Endodermal cell (in vitro differentiated cells): Measurements from ENCODE around the gene NNT. TPM values are rescaled to one million over a fixed set of nuclear protein-coding genes. Genes with fewer than 3 reads are reported as not detected.
"Not testable (repeated sequence)": the region's sequence is repeated elsewhere in the genome, so short reads cannot be mapped to it uniquely, and the experiment has no call there.

Experiments
- DNase-seq: peaks from one replicate; pipeline ENCODE4 v3.0.0-alpha.2; 2017
- H3K27ac ChIP-seq: 2 replicates; pipeline ENCODE4 v1.5.1; 2013; ENCODE audit warnings: mild to moderate bottlenecking, low read depth, low read length, moderate library complexity
- H3K27me3 ChIP-seq: 2 replicates; pipeline ENCODE4 v1.6.1; 2013; ENCODE audit warnings: mild to moderate bottlenecking, low read length, moderate library complexity; ENCODE audit not compliant: insufficient read depth, control insufficient read depth, poor library complexity, severe bottlenecking
- H3K36me3 ChIP-seq: 2 replicates; pipeline ENCODE4 v1.7.0; 2013; ENCODE audit warnings: mild to moderate bottlenecking, low read length, moderate library complexity; ENCODE audit not compliant: control insufficient read depth, insufficient read depth
- H3K4me1 ChIP-seq: one replicate; pipeline ENCODE4 v1.7.0; 2013; ENCODE audit warnings: low read length; ENCODE audit not compliant: control insufficient read depth, insufficient read depth
- H3K4me3 ChIP-seq: 2 replicates; pipeline ENCODE4 v1.5.1; 2013; ENCODE audit warnings: mild to moderate bottlenecking, low read length, moderate library complexity
- H3K9ac ChIP-seq: 2 replicates; pipeline ENCODE4 v1.6.1; 2013; ENCODE audit warnings: mild to moderate bottlenecking, low read length, moderate library complexity; ENCODE audit not compliant: poor library complexity, severe bottlenecking; ENCODE audit errors: extremely low read depth
- H3K9me3 ChIP-seq: 2 replicates; pipeline ENCODE4 v1.6.1; 2013; ENCODE audit warnings: mild to moderate bottlenecking, low read length, moderate library complexity; ENCODE audit not compliant: control insufficient read depth
- H3K27ac Mint-ChIP-seq: 2 replicates; pipeline ENCODE4 v1.8.0; 2020; ENCODE audit warnings: mixed read lengths
- H3K27me3 Mint-ChIP-seq: 2 replicates; pipeline ENCODE4 v1.8.0; 2021; ENCODE audit warnings: mild to moderate bottlenecking, mixed read lengths; ENCODE audit not compliant: insufficient read depth
- H3K36me3 Mint-ChIP-seq: 2 replicates; pipeline ENCODE4 v1.8.0; 2020; ENCODE audit warnings: low read depth, mixed read lengths
- H3K4me1 Mint-ChIP-seq: 2 replicates; pipeline ENCODE4 v1.8.0; 2020; ENCODE audit warnings: mixed read lengths
- H3K4me3 Mint-ChIP-seq: 2 replicates; pipeline ENCODE4 v1.8.0; 2020; ENCODE audit warnings: mild to moderate bottlenecking, moderate library complexity, mixed read lengths
- H3K9me3 Mint-ChIP-seq: 2 replicates; pipeline ENCODE4 v1.8.0; 2020; ENCODE audit warnings: mild to moderate bottlenecking, mixed read lengths
- CTCF ChIP-seq: fragments of 200-600 bp; sonication (generic); conservative IDR thresholded peaks from 2 replicates; pipeline ENCODE4 v1.5.0; 2021; ENCODE audit warnings: antibody characterized with exemption, mild to moderate bottlenecking
- WGBS, 2 experiments: methylation state at CpG; one replicate each; pipeline versions ENCODE4 v1.1.5 to v1.1.7; 2013; ENCODE audit warnings: missing lambda C conversion rate in 2 of 2, mixed read lengths in 1 of 2; ENCODE audit not compliant: insufficient coverage in 1 of 2, insufficient read length in 1 of 2; 5-methylcytosine and 5-hydroxymethylcytosine counted together
- total RNA-seq, 2 donors: library from RNA; stranded (reverse); fragmentation: NEBNext Ultra II Directional in 1 of 2; extraction: Animal tissue kit (Norgen Biotek cat#: 25700) in 1 of 2; gene quantifications; 2 replicates in 1 of 2; 3 replicates in 1 of 2; pipeline ENCODE4 v1.2.1, GENCODE V29; 2021

The NNT gene
- total RNA-seq, 2 donors from 2014 or later = 27.5 to 27.9 TPM

GRCh38 chr5:43704243-43704642 is 101.3 kb downstream of the NNT start:
- 96 to 97% methylated on average over 4 of the region's 4 CpGs for WGBS, 2 experiments
- no peaks in the 10 kb centered on the region for H3K27me3 ChIP-seq
- H3K4me3 ChIP-seq = no peak overlapping the region
- H3K9ac ChIP-seq = no peak overlapping the region
- Mint-ChIP-seq H3K4me1 (peaks cover 5% of the 10 kb centered on the region), H3K27ac (no peak overlapping the region), H3K36me3 (peaks cover 23% of the 10 kb centered on the region), H3K27me3 (no peaks in the 10 kb centered on the region), H3K9me3 (no peaks in the 10 kb centered on the region), H3K4me3 (no peak overlapping the region)
- DNase-seq = no peak
- no peaks in the 10 kb centered on the region for H3K4me1 ChIP-seq
- TF ChIP-seq CTCF = no peak
- peaks cover 28% of the 10 kb centered on the region for H3K36me3 ChIP-seq
- H3K27ac ChIP-seq = no peak overlapping the region
- H3K9me3 ChIP-seq = no peaks in the 10 kb centered on the region

- H3K9ac ChIP-seq, H3K27ac ChIP-seq, H3K27me3 Mint-ChIP-seq, H3K9me3 ChIP-seq, H3K27me3 ChIP-seq, H3K27ac Mint-ChIP-seq, H3K4me3 ChIP-seq, H3K4me1 ChIP-seq, DNase-seq, H3K9me3 Mint-ChIP-seq, H3K4me1 Mint-ChIP-seq, H3K4me3 Mint-ChIP-seq: not testable (repeated sequence)
- peaks cover 28% of the 10 kb centered on the region for H3K36me3 ChIP-seq
- H3K36me3 Mint-ChIP-seq = peaks cover 17% of the 10 kb centered on the region
- WGBS, 2 experiments = 100% methylated on average over 1 of the region's 1 CpG; no CpG with 5 or more reads in 1 of the 2 experiments
Measured at GRCh38 chr5:43706576-43706975, 103.6 kb downstream of the NNT start.

- no peak for TF ChIP-seq CTCF
- Mint-ChIP-seq H3K27ac (no peak overlapping the region), H3K4me3 (no peak overlapping the region), H3K9me3 (peaks cover 9% of the 10 kb centered on the region), H3K27me3 (no peaks in the 10 kb centered on the region), H3K36me3 (peaks cover 3% of the 10 kb centered on the region), H3K4me1 (no peaks in the 10 kb centered on the region)
- no peak overlapping the region for H3K9ac ChIP-seq
- DNase-seq = no peak
- H3K4me1 ChIP-seq = no peaks in the 10 kb centered on the region
- H3K9me3 ChIP-seq = no peaks in the 10 kb centered on the region
- no peaks in the 10 kb centered on the region for H3K36me3 ChIP-seq
- H3K27me3 ChIP-seq = no peaks in the 10 kb centered on the region
- WGBS, 2 experiments = 93% methylated on average over 3 to 6 of the region's 6 CpGs
- no peak overlapping the region for H3K4me3 ChIP-seq
- no peak overlapping the region for H3K27ac ChIP-seq
Measured at GRCh38 chr5:43711496-43711895, 108.5 kb downstream of the NNT start.

- Mint-ChIP-seq H3K27ac (no peak overlapping the region), H3K36me3 (no peaks in the 10 kb centered on the region), H3K27me3 (no peaks in the 10 kb centered on the region), H3K9me3 (peaks cover 9% of the 10 kb centered on the region), H3K4me1 (no peaks in the 10 kb centered on the region), H3K4me3 (no peak overlapping the region)
- H3K36me3 ChIP-seq = no peaks in the 10 kb centered on the region
- no peak overlapping the region for H3K27ac ChIP-seq
- WGBS, 2 experiments = 91 to 100% methylated on average over 3 of the region's 3 CpGs
- H3K4me1 ChIP-seq = no peaks in the 10 kb centered on the region
- TF ChIP-seq CTCF = no peak
- DNase-seq = no peak
- no peaks in the 10 kb centered on the region for H3K27me3 ChIP-seq
- H3K9ac ChIP-seq = no peak overlapping the region
- no peak overlapping the region for H3K4me3 ChIP-seq
- H3K9me3 ChIP-seq = no peaks in the 10 kb centered on the region
Measured at GRCh38 chr5:43712081-43712480, 109.1 kb downstream of the NNT start.

GRCh38 chr5:43719783-43720182 is 116.8 kb downstream of the NNT start:
- 100% methylated on average over 2 of the region's 3 CpGs; no CpG with 5 or more reads in 1 of the 2 experiments for WGBS, 2 experiments
- H3K4me3 ChIP-seq, H3K9me3 ChIP-seq, H3K9ac ChIP-seq, H3K27me3 ChIP-seq, H3K27ac ChIP-seq, H3K4me1 ChIP-seq, H3K4me1 Mint-ChIP-seq, H3K36me3 ChIP-seq, H3K36me3 Mint-ChIP-seq, H3K4me3 Mint-ChIP-seq, H3K27ac Mint-ChIP-seq, H3K27me3 Mint-ChIP-seq, DNase-seq: not testable (repeated sequence)
- H3K9me3 Mint-ChIP-seq = peaks cover 18% of the 10 kb centered on the region
